ENCODE measurements around the gene ZNF560.

GRCh38 chr19:9487016-9487415 is 11.4 kb downstream of the ZNF560 start:
- TF ChIP-seq POLR2A (IDR thresholded peaks at IDR 0.05) (no peak), CTCF (IDR thresholded peaks at IDR 0.05) (no peak)
